ENCODE results near the gene TBC1D23.

DNA sequence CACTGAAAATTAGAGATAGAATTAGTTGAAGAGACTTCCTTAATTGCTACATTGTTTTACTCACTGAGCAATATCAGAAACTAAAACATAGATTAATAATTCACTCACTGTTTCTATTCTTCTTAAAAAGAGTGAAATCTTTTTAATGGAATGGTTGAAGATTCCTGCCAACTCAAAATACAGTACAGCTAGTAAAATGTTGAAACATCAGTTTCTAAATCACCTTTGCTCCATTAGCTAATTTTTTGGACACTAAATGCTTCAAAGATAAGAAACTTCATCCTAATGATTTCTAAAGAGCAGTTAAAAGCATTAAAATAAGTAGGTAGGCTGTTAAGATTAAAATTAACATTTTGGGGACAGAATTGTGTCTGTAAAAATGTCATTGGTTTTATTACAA is 63.3 kb downstream of the TBC1D23 start:
- TF ChIP-seq RARB (CRISPR knock-in tag; IDR thresholded peaks at IDR 0.05) = no peak
- TF ChIP-seq OSR1 (CRISPR knock-in tag; IDR thresholded peaks at IDR 0.05) = no peak
- no peak for TF ChIP-seq TOX (CRISPR knock-in tag; IDR thresholded peaks at IDR 0.05; ENCODE audit: borderline replicate concordance)

Measured in SK-N-SH treated with all-trans-retinoic acid at 6 μM for 48 hours (cell line).